Stimulated activated CD8-positive, alpha-beta memory T cell treated with anti-CD3 and anti-CD28 coated beads, Interleukin-7, amount 100 ng/mL, for 24 hours (primary cell): ENCODE data around the gene PNKD.

Source experiments
- DNase-seq: peaks from one replicate; pipeline ENCODE4 v3.0.0-alpha.2; 2020; ENCODE audit warnings: low read depth

The PNKD gene

GRCh38 chr2:218375212-218375611 is 104.9 kb downstream of the PNKD start:
- DNase-seq: no peak

DNA sequence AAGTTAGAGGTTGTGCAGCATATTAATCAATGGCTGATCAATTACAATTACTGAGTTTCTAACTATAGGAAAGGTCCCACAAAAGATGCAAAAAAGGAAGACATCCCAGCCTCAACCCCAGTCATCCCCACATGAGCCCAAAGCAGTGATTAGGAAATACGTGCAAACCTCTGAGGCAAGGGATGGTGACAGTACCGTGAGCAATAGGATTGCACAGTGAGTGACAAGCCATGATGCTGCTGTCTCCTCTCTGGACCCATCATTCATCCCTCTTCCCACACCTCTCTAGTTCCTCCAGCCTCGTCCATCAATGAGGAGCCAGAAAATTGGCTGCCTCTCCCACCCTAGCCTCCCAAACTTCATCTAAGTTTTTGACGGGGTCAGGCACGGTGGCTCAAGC is 107.7 kb downstream of the PNKD start:
- no peak for DNase-seq

- DNase-seq: no peak
Observed at GRCh38 chr2:218381916-218382366, 111.6 kb downstream of the PNKD start, which contains the start of gene SLC11A1. Gene SLC11A1 (plus strand): TSS chr2:218382273. CDS start chr2:218382369, 96 bp downstream.

DNA sequence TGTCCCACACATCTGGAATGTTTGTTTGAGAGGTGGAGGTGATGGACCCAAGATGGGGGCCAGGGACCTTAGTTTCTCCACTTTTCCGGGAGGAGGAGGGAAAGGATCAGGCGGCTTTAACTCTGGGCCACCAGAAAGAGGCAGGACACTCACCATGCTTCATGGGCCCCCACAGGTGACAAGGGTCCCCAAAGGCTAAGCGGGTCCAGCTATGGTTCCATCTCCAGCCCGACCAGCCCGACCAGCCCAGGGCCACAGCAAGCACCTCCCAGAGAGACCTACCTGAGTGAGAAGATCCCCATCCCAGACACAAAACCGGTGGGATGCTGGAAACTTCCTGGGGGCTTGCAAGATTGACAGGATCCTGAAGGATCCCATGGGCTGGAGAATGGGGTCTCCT is 112.5 kb downstream of the PNKD start:
- no peak for DNase-seq

DNA sequence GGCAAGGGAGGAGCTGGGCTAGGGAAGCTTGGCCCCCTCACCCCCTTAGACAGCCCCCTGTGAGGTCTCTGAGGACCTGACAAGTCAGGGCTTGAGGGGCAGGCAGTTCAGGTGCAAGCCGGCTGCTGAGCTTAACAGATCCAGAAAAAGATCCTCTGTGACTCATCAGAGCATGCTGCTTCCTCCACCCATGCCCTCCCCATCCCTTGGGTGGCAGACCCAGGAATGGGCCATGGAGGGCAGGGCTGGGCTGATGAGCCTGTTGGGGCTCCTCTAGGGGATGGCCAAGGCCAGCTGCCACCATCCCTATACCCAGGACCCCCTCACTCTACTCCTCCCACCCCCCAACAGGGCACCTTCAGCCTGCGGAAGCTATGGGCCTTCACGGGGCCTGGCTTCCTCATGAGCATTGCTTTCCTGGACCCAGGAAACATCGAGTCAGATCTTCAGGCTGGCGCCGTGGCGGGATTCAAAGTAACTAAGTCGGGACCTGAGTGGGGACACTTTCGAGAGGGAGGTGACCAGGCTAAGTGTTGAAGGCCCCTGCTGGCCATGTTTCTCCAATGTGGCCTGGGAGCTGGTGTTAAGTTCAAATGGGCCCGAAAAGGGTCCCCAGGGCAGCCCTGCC is 113.7 kb downstream of the PNKD start:
- DNase-seq: no peak

GRCh38 chr2:218384975-218385374 is 114.7 kb downstream of the PNKD start:
- no peak for DNase-seq

DNA sequence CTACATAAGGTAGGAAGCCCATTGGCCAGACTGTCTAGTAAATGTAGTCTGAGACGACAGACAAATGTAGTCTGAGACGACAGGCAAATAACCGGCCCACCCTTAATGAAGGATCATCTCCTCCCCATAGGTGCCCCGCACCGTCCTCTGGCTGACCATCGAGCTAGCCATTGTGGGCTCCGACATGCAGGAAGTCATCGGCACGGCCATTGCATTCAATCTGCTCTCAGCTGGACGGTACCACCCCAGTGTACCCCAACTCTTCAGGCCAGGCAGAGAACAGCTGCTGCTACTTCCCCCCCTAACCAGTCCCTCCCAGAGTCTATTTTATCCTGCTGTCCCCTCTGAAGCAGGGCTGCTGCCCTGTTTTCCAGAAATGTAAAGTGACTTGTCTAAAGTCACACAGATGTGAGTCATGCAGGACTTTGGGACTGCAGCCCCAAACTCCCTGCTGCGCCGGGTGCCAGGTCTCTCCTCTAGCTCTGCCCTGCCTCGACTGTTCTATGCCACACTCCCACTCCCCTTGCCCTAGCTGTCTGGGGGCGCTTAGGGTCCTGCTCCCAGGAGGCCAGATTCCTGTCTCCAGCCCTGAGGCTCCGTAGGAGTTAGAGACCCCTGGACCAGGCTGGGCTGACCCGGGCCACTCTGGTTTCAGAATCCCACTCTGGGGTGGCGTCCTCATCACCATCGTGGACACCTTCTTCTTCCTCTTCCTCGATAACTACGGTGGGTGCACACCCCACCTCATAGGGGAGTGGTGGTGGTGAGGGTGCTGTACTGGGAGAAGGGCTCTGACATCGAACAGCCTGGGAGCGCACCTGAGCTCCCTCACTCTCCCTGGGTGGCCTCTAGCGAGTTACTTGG is 116.4 kb downstream of the PNKD start:
- DNase-seq: no peak

GRCh38 chr2:218387369-218388194 is 117.3 kb downstream of the PNKD start:
- no peak for DNase-seq

DNA sequence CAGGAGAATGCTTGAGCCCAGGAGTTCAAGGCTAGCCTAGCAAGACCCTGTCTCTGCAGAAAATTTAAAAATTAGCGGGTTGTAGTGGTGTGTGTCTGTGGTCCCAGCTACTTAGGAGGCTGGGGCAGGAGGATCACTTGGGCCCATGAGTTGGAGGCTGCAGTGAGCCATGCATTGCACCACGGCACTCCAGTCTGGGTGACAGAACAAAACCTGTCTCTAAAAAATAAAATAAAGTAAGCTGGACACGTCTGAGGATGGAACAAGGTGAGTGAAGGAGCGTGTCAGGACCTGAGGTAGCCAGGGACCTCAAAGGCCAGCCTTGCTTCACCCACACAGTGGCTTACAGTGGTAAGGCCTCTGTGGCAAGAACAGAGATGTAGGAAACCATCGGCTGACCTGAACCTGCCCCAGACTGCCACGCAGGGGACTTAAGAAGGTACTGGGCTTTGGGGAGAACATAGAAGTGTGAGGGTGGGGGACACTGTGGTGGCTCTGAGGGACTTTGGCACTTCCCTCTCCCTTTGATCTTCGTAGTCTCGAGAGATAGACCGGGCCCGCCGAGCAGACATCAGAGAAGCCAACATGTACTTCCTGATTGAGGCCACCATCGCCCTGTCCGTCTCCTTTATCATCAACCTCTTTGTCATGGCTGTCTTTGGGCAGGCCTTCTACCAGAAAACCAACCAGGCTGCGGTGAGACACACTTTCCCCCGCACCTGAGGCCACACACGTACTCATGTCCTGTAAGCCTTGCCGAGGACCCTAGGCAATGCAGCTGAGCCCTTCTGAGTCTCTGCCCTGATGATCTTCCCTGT is 119.2 kb downstream of the PNKD start:
- no peak for DNase-seq

DNA sequence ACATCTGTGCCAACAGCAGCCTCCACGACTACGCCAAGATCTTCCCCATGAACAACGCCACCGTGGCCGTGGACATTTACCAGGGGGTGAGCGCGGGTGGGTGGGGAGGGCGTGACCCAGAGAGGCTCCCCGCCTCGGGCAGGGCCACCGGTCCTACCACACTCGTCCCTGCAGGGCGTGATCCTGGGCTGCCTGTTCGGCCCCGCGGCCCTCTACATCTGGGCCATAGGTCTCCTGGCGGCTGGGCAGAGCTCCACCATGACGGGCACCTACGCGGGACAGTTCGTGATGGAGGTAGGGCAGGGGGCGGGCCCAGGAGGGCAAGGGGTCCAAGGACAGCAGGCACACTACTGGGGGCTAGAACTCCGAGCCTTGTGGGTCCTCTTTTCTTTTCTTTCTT is 120.9 kb downstream of the PNKD start:
- no peak for DNase-seq

DNA sequence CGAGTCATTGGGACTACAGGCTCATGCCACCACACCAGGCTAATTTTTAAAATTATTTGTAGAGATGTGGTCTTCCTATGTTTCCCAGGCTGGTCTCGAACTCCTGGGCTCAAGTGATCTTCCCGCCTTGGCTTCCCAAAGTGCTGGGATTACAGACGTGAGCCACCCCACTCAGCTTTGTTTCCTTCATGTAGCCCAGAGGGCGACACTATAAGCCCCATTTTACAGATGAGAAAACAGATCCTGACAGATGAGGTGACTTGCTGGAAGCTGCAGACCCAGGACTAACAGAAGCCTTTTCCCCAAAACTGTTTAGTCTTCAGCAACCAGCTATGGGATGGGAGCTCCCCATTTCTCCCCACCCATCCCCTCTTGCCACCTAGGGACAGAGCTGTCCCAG is 122.1 kb downstream of the PNKD start:
- DNase-seq: no peak

- DNase-seq: no peak
Observed at GRCh38 chr2:218392891-218393462, 122.7 kb downstream of the PNKD start.

DNA sequence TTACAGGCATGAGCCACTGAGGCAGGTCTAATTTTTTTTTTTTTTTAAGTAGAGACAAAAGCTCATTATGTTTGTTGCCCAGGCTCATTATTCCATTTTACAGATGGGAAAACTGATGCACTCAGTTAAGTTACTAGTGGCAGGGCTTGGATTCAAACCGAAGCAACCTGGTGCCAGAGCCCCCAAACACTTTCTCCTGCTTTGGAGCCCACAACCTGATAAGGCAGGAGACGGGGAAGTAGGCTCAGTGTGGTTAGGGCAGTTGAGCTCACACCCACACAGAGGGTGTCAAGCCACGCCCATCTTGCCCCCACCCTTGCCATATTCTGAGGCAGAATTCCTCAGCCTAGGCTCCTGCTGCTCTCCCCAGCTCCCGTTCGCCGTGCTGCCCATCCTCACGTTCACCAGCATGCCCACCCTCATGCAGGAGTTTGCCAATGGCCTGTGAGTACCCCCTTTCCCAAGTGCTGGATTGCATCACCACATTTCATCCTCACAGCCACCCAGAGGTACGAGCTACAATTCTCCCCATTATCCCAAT is 123.5 kb downstream of the PNKD start:
- DNase-seq: no peak

DNA sequence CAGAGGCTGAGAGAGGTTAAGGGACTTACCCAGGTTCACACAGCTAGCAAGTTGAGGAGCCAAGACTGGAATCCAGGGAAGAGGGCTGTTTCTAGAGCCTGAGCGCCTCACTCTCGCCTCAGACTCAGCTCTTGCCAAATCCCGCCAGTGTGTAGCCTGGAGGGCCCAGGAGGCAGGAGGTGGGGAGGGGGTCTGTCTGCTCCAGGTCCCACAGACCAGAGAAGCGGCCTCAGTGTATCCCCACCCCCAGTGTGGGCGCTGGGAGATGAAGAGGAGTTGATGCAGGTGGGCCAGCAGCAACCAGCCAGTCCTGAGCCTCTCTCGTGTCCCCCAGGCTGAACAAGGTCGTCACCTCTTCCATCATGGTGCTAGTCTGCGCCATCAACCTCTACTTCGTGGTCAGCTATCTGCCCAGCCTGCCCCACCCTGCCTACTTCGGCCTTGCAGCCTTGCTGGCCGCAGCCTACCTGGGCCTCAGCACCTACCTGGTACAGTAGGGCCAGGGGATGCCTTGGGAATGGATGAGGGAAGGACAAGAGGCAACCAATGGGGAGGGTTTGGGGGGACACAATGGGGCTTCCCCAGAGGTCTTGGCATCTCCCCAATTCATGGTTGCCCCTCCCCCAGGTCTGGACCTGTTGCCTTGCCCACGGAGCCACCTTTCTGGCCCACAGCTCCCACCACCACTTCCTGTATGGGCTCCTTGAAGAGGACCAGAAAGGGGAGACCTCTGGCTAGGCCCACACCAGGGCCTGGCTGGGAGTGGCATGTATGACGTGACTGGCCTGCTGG is 124.2 kb downstream of the PNKD start:
- DNase-seq: no peak

DNA sequence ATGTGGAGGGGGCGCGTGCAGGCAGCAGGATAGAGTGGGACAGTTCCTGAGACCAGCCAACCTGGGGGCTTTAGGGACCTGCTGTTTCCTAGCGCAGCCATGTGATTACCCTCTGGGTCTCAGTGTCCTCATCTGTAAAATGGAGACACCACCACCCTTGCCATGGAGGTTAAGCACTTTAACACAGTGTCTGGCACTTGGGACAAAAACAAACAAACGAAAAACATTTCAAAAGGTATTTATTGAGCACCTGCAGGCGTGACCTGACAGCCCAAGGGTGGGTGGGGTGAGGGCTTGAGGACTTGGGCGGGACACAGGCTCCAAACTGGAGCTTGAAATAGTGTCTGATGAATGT is 124.7 kb downstream of the PNKD start:
- no peak for DNase-seq

GRCh38 chr2:218395456-218395825 is 125.1 kb downstream of the PNKD start:
- no peak for DNase-seq

DNA sequence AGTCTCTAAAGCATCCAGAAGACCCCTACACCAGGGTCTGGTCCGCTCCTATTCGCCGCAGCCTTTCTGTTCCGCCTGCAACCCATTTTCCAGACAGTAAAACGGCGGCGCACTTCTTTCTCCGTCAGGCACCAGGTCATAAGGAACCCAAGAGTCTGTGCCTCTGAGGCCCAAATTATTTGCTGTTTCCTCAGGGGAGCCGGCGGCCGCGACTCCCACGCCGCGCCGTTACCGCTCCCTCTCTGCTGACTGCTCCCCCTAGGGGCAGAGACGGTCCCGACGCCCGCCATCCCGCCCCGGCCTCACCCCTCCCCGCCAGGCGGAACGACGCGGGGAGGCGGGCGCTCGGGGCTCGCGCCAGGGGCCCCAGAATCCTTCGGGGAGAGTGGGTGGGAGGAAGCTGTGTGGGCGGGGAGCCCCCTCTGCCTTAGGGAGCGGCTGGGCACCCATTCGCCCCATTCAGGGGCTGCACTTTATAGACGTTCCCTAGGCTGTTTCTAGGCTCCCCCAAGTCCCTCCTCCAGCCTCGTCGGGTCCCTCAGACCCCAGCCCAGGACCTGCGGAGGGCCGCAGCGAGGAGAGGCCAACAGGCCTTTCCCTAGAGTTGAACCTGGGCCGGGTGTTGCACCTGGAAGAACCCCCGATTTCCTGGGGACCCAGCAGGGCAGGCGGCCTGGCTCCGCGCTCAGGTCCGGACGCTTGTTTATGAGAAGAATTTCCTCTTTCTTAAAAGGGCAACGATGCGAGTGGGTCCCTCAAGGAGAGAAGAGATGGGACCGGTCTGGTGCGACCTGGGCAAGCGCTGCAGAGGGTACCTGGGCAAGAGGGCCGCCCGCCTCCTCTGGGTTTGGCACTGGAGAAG is 125.7 kb downstream of the PNKD start:
- peak; percentile 83 for DNase-seq
